Sigmoid colon (tissue), 7 donors: ENCODE measurements around the gene SLC6A19. TPM values are rescaled to one million over a fixed set of nuclear protein-coding genes. Genes with fewer than 3 reads are reported as not detected.

ENCODE experiments used
- DNase-seq: peaks from one replicate; pipeline ENCODE4 v3.0.0-alpha.2; 2019
- H3K27ac ChIP-seq, 4 donors: fragments of 200-600 bp; sonication (generic); one replicate each; pipeline ENCODE4 v1.5.1; 2016 to 2019; ENCODE audit warnings: mild to moderate bottlenecking in 1 of 4
- H3K27me3 ChIP-seq, 3 donors: fragments of 200-600 bp; sonication (generic); one replicate each; pipeline ENCODE4 v1.5.1; 2019; ENCODE audit warnings: mild to moderate bottlenecking in 1 of 3
- H3K36me3 ChIP-seq, 4 donors: fragments of 200-600 bp; sonication (generic); one replicate each; pipeline ENCODE4 v1.5.1; 2016 to 2019
- H3K4me1 ChIP-seq, 4 donors: fragments of 200-600 bp; sonication (generic); one replicate each; pipeline ENCODE4 v1.5.1; 2017 to 2019
- H3K4me3 ChIP-seq, 4 donors: fragments of 200-600 bp; sonication (generic); one replicate each; pipeline ENCODE4 v1.5.1; 2017 to 2019; ENCODE audit warnings: mild to moderate bottlenecking in 2 of 4, moderate library complexity in 1 of 4
- H3K9me3 ChIP-seq, 4 donors: fragments of 200-600 bp in 3 of 4; sonication (generic) in 3 of 4; one replicate each; pipeline versions ENCODE4 v1.5.1 to v1.6.1; 2013 to 2019
- EP300 ChIP-seq, 4 donors: sonication (generic); formaldehyde crosslinking; IDR thresholded peaks; one replicate each; pipeline ENCODE4 v1.6.1; 2017; ENCODE audit warnings: antibody characterized with exemption in 4 of 4
- POLR2A ChIP-seq, 2 donors: fragments of 450-650 bp; IDR thresholded peaks; one replicate each; pipeline ENCODE4 v1.6.1; 2016; ENCODE audit warnings: antibody characterized with exemption in 2 of 2, mild to moderate bottlenecking in 2 of 2, moderate library complexity in 2 of 2
- POLR2AphosphoS5 ChIP-seq, 4 donors: sonication (generic); formaldehyde crosslinking; IDR thresholded peaks; one replicate each; pipeline ENCODE4 v1.6.1; 2017; ENCODE audit warnings: antibody characterized with exemption in 4 of 4
- WGBS, 2 donors: extraction: QIAGEN DNeasy Blood & Tissue Kit; methylation state at CpG; one replicate each; pipeline ENCODE4 v1.1.7; 2013; 5-methylcytosine and 5-hydroxymethylcytosine counted together
- intact Hi-C: fragments of 100-400 bp; cut with DNase I; formaldehyde crosslinking; loops from one replicate; pipeline ENCODE4 v1.15.1; 2023
- polyA plus RNA-seq, 3 donors: library from polyadenylated mRNA; stranded (reverse); fragments of 200-250 nt; gene quantifications; one replicate each; pipeline ENCODE4 v1.2.3, GENCODE V29; 2013
- total RNA-seq, 4 donors: library from RNA; depleted of rRNA; stranded (reverse); fragments of >200 nt; gene quantifications; one replicate each; pipeline ENCODE4 v1.1.0, GENCODE V29; 2016
- TF ChIP-seq, protein P1 (sequence below), 4 experiments: fragments of 450-650 bp in 3 of 4; fragments of 200-600 bp in 1 of 4; IDR thresholded peaks; one replicate each; pipeline ENCODE4 v1.5.1; 2016 to 2019; ENCODE audit warnings: antibody characterized with exemption in 4 of 4, mild to moderate bottlenecking in 3 of 4, moderate library complexity in 2 of 4
- donor health status: healthy with polysubstance abuse.
- donor health status: Bipolar disorder and iron deficiency.
- donor health status: healthy.

Gene SLC6A19
- total and polyA plus RNA-seq, 7 donors: 0.80 to 6.6 (median 0.92) TPM; not detected in 4

- Histone ChIP-seq H3K27me3 (peaks cover 0 to 34% (median 11%) of the 10 kb centered on the region in 3 donors), H3K9me3 (no peaks in the 10 kb centered on the region), H3K27ac (no peak overlapping the region), H3K36me3 (no peaks in the 10 kb centered on the region), H3K4me3 (no peak overlapping the region), H3K4me1 (peaks cover 0 to 11% (median 7%) of the 10 kb centered on the region in 4 donors)
- intact Hi-C loops: no loop called here
- no peak for DNase-seq
- WGBS, 2 donors: 83 to 91% methylated on average over 12 of the region's 12 CpGs
- TF ChIP-seq EP300 (IDR thresholded peaks at IDR 0.05): no peak
- TF ChIP-seq POLR2A (IDR thresholded peaks at IDR 0.05): no peak
- no peak for TF ChIP-seq POLR2AphosphoS5 (IDR thresholded peaks at IDR 0.05)
- TF ChIP-seq, protein P1, sequence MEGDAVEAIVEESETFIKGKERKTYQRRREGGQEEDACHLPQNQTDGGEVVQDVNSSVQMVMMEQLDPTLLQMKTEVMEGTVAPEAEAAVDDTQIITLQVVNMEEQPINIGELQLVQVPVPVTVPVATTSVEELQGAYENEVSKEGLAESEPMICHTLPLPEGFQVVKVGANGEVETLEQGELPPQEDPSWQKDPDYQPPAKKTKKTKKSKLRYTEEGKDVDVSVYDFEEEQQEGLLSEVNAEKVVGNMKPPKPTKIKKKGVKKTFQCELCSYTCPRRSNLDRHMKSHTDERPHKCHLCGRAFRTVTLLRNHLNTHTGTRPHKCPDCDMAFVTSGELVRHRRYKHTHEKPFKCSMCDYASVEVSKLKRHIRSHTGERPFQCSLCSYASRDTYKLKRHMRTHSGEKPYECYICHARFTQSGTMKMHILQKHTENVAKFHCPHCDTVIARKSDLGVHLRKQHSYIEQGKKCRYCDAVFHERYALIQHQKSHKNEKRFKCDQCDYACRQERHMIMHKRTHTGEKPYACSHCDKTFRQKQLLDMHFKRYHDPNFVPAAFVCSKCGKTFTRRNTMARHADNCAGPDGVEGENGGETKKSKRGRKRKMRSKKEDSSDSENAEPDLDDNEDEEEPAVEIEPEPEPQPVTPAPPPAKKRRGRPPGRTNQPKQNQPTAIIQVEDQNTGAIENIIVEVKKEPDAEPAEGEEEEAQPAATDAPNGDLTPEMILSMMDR (IDR thresholded peaks at IDR 0.05): no peak
Measured at GRCh38 chr5:1223278-1223670, 21.9 kb downstream of the SLC6A19 start.

DNA sequence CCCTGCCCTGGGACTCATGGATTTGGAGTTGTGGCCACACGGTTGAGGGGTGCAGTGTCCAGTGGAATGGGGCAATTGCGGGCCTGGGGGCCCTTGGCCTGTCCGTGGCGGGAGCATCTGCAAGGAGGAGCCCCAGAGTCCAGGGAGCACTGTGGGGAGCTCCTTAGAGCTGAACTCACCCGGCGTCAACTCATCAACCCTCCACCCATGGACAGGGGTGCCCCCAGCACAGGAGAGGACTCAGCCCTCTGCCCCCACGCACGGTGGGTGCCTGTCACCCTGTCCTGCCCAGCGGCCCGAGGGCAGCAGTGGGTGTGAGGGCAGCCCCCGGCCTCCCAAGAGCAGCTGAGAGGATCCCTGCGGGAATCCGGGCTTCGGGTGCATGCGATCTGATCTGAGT is 23.2 kb downstream of the SLC6A19 start:
- intact Hi-C loops: no loop called here
- 89 to 91% methylated on average over 15 of the region's 15 CpGs for WGBS, 2 donors
- Histone ChIP-seq H3K4me1 (peaks cover 0 to 11% (median 7%) of the 10 kb centered on the region in 4 donors), H3K27me3 (peaks cover 0 to 47% (median 11%) of the 10 kb centered on the region in 3 donors), H3K9me3 (no peaks in the 10 kb centered on the region), H3K36me3 (no peaks in the 10 kb centered on the region), H3K4me3 (no peak overlapping the region), H3K27ac (no peak overlapping the region)
- TF ChIP-seq POLR2AphosphoS5 (IDR thresholded peaks at IDR 0.05) (no peak), EP300 (IDR thresholded peaks at IDR 0.05) (no peak), POLR2A (IDR thresholded peaks at IDR 0.05) (no peak)
- TF ChIP-seq, protein P1 (IDR thresholded peaks at IDR 0.05): no peak
- no peak for DNase-seq

- no peaks in the 10 kb centered on the region for H3K9me3 ChIP-seq
- TF ChIP-seq, protein P1 (IDR thresholded peaks at IDR 0.05): no peak
- TF ChIP-seq POLR2A (IDR thresholded peaks at IDR 0.05) (no peak), POLR2AphosphoS5 (IDR thresholded peaks at IDR 0.05) (no peak), EP300 (IDR thresholded peaks at IDR 0.05) (no peak)
- H3K36me3 ChIP-seq: no peaks in the 10 kb centered on the region
- no peak for DNase-seq
- H3K4me1 ChIP-seq: peaks cover 0 to 11% (median 7%) of the 10 kb centered on the region in 4 donors
- intact Hi-C loops: no loop called here
- WGBS, 2 donors: 82% methylated on average over 11 of the region's 11 CpGs
- H3K4me3 ChIP-seq: no peak within 1 kb of the TSS
- H3K27ac ChIP-seq: no peak within 1 kb of the TSS
- peaks cover 0 to 52% (median 15%) of the 10 kb centered on the region in 3 donors for H3K27me3 ChIP-seq
Measured at GRCh38 chr5:1225081-1225480, 23.7 kb downstream of the SLC6A19 start, which contains the start of gene SLC6A18. SLC6A18 (plus strand) TSS chr5:1225381; CDS start chr5:1225478, 97 bp downstream.

DNA sequence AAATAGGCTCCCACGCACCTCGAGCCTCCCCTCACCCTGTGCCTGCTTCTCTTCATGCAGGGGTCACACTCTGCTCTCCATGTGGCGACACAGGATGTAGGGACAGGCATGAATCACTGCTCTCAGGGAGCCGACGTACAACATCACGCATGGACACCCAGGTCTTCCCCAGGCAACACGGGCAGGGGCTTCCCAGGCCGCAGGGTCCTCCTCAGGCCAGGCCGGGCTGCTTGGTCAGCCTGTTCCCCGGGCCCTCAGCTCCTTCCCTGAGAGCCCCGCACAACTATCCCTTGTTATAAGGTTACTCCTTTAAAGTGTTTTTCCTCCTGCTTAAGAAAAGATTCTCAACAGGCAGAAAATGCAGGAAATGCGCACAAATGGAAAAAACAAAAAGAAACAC is 24.8 kb downstream of the SLC6A19 start:
- DNase-seq: no peak
- peaks cover 0 to 63% (median 26%) of the 10 kb centered on the region in 3 donors for H3K27me3 ChIP-seq
- H3K36me3 ChIP-seq: no peaks in the 10 kb centered on the region
- H3K4me1 ChIP-seq: peaks cover 0 to 11% (median 7%) of the 10 kb centered on the region in 4 donors
- intact Hi-C loops: no loop called here
- WGBS, 2 donors: 84 to 92% methylated on average over 12 of the region's 12 CpGs
- TF ChIP-seq EP300 (IDR thresholded peaks at IDR 0.05) (no peak), POLR2AphosphoS5 (IDR thresholded peaks at IDR 0.05) (no peak), POLR2A (IDR thresholded peaks at IDR 0.05) (no peak)
- TF ChIP-seq, protein P1 (IDR thresholded peaks at IDR 0.05): no peak
- H3K4me3 ChIP-seq: no peak overlapping the region
- H3K27ac ChIP-seq: no peak overlapping the region
- H3K9me3 ChIP-seq: no peaks in the 10 kb centered on the region
